ENCODE results near the gene THUMPD2.
A peak's percentile ranks its signal among the peaks of the same experiment; 100 is the strongest.
"Not testable (repeated sequence)": the region's sequence is repeated elsewhere in the genome, so short reads cannot be mapped to it uniquely, and the experiment has no call there.

The THUMPD2 gene

GRCh38 chr2:39734445-39734844, 44.6 kb downstream of the THUMPD2 start:
- DNase-seq (ENCODE audit: insufficient read length, low spot score) (no peak), FAIRE-seq (no peak)
- no peak for TF ChIP-seq POLR2A (IDR thresholded peaks at IDR 0.05; ENCODE audit: low read depth, low read length)

- FAIRE-seq (no peak), DNase-seq (ENCODE audit: insufficient read length, low spot score) (no peak)
- no peak for TF ChIP-seq POLR2A (IDR thresholded peaks at IDR 0.05; ENCODE audit: low read depth, low read length)
These were observed 45.9 kb downstream of the THUMPD2 start for GRCh38 chr2:39733070-39733674.

- FAIRE-seq, result no peak
- no peak for TF ChIP-seq POLR2A (IDR thresholded peaks at IDR 0.05; ENCODE audit: low read depth, low read length)
- no peak for DNase-seq (ENCODE audit: insufficient read length, low spot score)
These were observed 46.6 kb downstream of the THUMPD2 start for GRCh38 chr2:39732482-39732881.

- no peak for TF ChIP-seq POLR2A (IDR thresholded peaks at IDR 0.05; ENCODE audit: low read depth, low read length)
- FAIRE-seq (no peak), DNase-seq (ENCODE audit: insufficient read length, low spot score) (no peak)
These were observed 47.5 kb downstream of the THUMPD2 start for GRCh38 chr2:39731546-39731945.

- FAIRE-seq (no peak), DNase-seq (ENCODE audit: insufficient read length, low spot score) (no peak)
- TF ChIP-seq POLR2A (IDR thresholded peaks at IDR 0.05; ENCODE audit: low read depth, low read length), result no peak
These were observed 48.3 kb downstream of the THUMPD2 start for GRCh38 chr2:39730685-39731302.

GRCh38 chr2:39730276-39730675, 48.8 kb downstream of the THUMPD2 start:
- no peak for DNase-seq (ENCODE audit: insufficient read length, low spot score)
- FAIRE-seq, result no peak
- TF ChIP-seq POLR2A (IDR thresholded peaks at IDR 0.05; ENCODE audit: low read depth, low read length), result no peak

- TF ChIP-seq POLR2A (IDR thresholded peaks at IDR 0.05; ENCODE audit: low read depth, low read length), result no peak
- no peak for FAIRE-seq
- peak; percentile 27 for DNase-seq (ENCODE audit: insufficient read length, low spot score)
These were observed 50.1 kb downstream of the THUMPD2 start for GRCh38 chr2:39728941-39729351.

- not testable (repeated sequence) for DNase-seq (ENCODE audit: insufficient read length, low spot score)
These were observed 51.0 kb downstream of the THUMPD2 start for GRCh38 chr2:39728085-39728484.

GRCh38 chr2:39725401-39725800, 53.7 kb downstream of the THUMPD2 start:
- TF ChIP-seq POLR2A (IDR thresholded peaks at IDR 0.05; ENCODE audit: low read depth, low read length), result no peak
- FAIRE-seq, result no peak
- DNase-seq (ENCODE audit: insufficient read length, low spot score), result no peak

More at GRCh38 chr2:39728085-39728484, 51.0 kb downstream of the THUMPD2 start:
- not testable (repeated sequence) for FAIRE-seq

- TF ChIP-seq POLR2A (IDR thresholded peaks at IDR 0.05; ENCODE audit: low read depth, low read length), result no peak
- no peak for FAIRE-seq
- DNase-seq (ENCODE audit: insufficient read length, low spot score), result no peak
These were observed 54.3 kb downstream of the THUMPD2 start for GRCh38 chr2:39724828-39725144.

- DNase-seq (ENCODE audit: insufficient read length, low spot score) (no peak), FAIRE-seq (no peak)
These were observed 54.9 kb downstream of the THUMPD2 start for GRCh38 chr2:39723946-39724827.

GRCh38 chr2:39723497-39723896, 55.6 kb downstream of the THUMPD2 start:
- FAIRE-seq, result no peak
- TF ChIP-seq POLR2A (IDR thresholded peaks at IDR 0.05; ENCODE audit: low read depth, low read length), result no peak
- DNase-seq (ENCODE audit: insufficient read length, low spot score), result no peak

More at GRCh38 chr2:39723946-39724827, 54.9 kb downstream of the THUMPD2 start:
- no peak for TF ChIP-seq POLR2A (IDR thresholded peaks at IDR 0.05; ENCODE audit: low read depth, low read length)

- no peak for FAIRE-seq
- no peak for TF ChIP-seq POLR2A (IDR thresholded peaks at IDR 0.05; ENCODE audit: low read depth, low read length)
- DNase-seq (ENCODE audit: insufficient read length, low spot score), result no peak
These were observed 58.1 kb downstream of the THUMPD2 start for GRCh38 chr2:39720970-39721369.

- no peak for TF ChIP-seq POLR2A (IDR thresholded peaks at IDR 0.05; ENCODE audit: low read depth, low read length)
- no peak for DNase-seq (ENCODE audit: insufficient read length, low spot score)
- FAIRE-seq, result no peak
These were observed 59.7 kb downstream of the THUMPD2 start for GRCh38 chr2:39719317-39719716.

GRCh38 chr2:39718483-39718882, 60.6 kb downstream of the THUMPD2 start:
- DNase-seq (ENCODE audit: insufficient read length, low spot score) (no peak), FAIRE-seq (no peak)
- no peak for TF ChIP-seq POLR2A (IDR thresholded peaks at IDR 0.05; ENCODE audit: low read depth, low read length)

All from H54 (cell line).